Measurements from ENCODE around the gene SORCS3. TPM values are rescaled to one million over a fixed set of nuclear protein-coding genes. Genes with fewer than 3 reads are reported as not detected.

The SORCS3 gene
- total and polyA plus RNA-seq, 4 donors = 0.93 TPM; not detected in 3

GRCh38 chr10:105284476-105285215 lies 643.6 kb downstream of the SORCS3 start (continued):
- TF ChIP-seq, protein P1, sequence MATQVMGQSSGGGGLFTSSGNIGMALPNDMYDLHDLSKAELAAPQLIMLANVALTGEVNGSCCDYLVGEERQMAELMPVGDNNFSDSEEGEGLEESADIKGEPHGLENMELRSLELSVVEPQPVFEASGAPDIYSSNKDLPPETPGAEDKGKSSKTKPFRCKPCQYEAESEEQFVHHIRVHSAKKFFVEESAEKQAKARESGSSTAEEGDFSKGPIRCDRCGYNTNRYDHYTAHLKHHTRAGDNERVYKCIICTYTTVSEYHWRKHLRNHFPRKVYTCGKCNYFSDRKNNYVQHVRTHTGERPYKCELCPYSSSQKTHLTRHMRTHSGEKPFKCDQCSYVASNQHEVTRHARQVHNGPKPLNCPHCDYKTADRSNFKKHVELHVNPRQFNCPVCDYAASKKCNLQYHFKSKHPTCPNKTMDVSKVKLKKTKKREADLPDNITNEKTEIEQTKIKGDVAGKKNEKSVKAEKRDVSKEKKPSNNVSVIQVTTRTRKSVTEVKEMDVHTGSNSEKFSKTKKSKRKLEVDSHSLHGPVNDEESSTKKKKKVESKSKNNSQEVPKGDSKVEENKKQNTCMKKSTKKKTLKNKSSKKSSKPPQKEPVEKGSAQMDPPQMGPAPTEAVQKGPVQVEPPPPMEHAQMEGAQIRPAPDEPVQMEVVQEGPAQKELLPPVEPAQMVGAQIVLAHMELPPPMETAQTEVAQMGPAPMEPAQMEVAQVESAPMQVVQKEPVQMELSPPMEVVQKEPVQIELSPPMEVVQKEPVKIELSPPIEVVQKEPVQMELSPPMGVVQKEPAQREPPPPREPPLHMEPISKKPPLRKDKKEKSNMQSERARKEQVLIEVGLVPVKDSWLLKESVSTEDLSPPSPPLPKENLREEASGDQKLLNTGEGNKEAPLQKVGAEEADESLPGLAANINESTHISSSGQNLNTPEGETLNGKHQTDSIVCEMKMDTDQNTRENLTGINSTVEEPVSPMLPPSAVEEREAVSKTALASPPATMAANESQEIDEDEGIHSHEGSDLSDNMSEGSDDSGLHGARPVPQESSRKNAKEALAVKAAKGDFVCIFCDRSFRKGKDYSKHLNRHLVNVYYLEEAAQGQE (IDR thresholded peaks at IDR 0.05) = no peak
- no peak for TF ChIP-seq EGR1 (IDR thresholded peaks at IDR 0.05; ENCODE audit: low read depth in 2 of 2)
- no peak for TF ChIP-seq TAF1 (conservative IDR thresholded peaks at IDR 0.05)
- no peak for TF ChIP-seq RXRA (IDR thresholded peaks at IDR 0.05)
- TF ChIP-seq FOXA2 (IDR thresholded peaks at IDR 0.05) = no peak
- TF ChIP-seq, protein P2, sequence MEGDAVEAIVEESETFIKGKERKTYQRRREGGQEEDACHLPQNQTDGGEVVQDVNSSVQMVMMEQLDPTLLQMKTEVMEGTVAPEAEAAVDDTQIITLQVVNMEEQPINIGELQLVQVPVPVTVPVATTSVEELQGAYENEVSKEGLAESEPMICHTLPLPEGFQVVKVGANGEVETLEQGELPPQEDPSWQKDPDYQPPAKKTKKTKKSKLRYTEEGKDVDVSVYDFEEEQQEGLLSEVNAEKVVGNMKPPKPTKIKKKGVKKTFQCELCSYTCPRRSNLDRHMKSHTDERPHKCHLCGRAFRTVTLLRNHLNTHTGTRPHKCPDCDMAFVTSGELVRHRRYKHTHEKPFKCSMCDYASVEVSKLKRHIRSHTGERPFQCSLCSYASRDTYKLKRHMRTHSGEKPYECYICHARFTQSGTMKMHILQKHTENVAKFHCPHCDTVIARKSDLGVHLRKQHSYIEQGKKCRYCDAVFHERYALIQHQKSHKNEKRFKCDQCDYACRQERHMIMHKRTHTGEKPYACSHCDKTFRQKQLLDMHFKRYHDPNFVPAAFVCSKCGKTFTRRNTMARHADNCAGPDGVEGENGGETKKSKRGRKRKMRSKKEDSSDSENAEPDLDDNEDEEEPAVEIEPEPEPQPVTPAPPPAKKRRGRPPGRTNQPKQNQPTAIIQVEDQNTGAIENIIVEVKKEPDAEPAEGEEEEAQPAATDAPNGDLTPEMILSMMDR (IDR thresholded peaks at IDR 0.05; ENCODE audit: low read depth, low read length, missing input control) = no peak
- no peak for TF ChIP-seq SP1 (IDR thresholded peaks at IDR 0.05)
- TF ChIP-seq RAD21 (IDR thresholded peaks at IDR 0.05) = no peak

GRCh38 chr10:105288026-105288425 lies 646.9 kb downstream of the SORCS3 start:
- Histone ChIP-seq H3K4me1 (ENCODE audit: control insufficient read depth in 4 of 4, insufficient read depth in 4 of 4, low read length in 3 of 4) (no peaks in the 10 kb centered on the region), H3K9me3 (ENCODE audit: control insufficient read depth in 4 of 4, low read length in 3 of 4) (no peaks in the 10 kb centered on the region), H3K9ac (ENCODE audit: low read depth in 1 of 2, low read length in 2 of 2) (no peak overlapping the region), H3K4me3 (ENCODE audit: low read depth in 1 of 3, low read length in 3 of 3) (no peak overlapping the region), H3K27me3 (ENCODE audit: control insufficient read depth in 4 of 4, insufficient read depth in 4 of 4, low read length in 3 of 4) (no peaks in the 10 kb centered on the region), H3K36me3 (ENCODE audit: control insufficient read depth in 4 of 4, insufficient read depth in 3 of 4, low read depth in 1 of 4, low read length in 3 of 4) (no peaks in the 10 kb centered on the region), H3K27ac (ENCODE audit: low read depth in 1 of 2, low read length in 2 of 2) (no peak overlapping the region)
- WGBS = 77% methylated on average over 2 of the region's 2 CpGs
- DNase-seq (ENCODE audit: low spot score) = no peak
- no peak for TF ChIP-seq TAF1 (conservative IDR thresholded peaks at IDR 0.05)
- TF ChIP-seq FOXA2 (IDR thresholded peaks at IDR 0.05) = no peak
- no peak for TF ChIP-seq EGR1 (IDR thresholded peaks at IDR 0.05; ENCODE audit: low read depth in 2 of 2)
- no peak for TF ChIP-seq HNF4A (conservative IDR thresholded peaks at IDR 0.05)

GRCh38 chr10:105288613-105289012 lies 647.5 kb downstream of the SORCS3 start:
- Histone ChIP-seq H3K27ac (ENCODE audit: low read depth in 1 of 2, low read length in 2 of 2) (no peak overlapping the region), H3K4me1 (ENCODE audit: control insufficient read depth in 4 of 4, insufficient read depth in 4 of 4, low read length in 3 of 4) (no peaks in the 10 kb centered on the region), H3K9ac (ENCODE audit: low read depth in 1 of 2, low read length in 2 of 2) (no peak overlapping the region), H3K9me3 (ENCODE audit: control insufficient read depth in 4 of 4, low read length in 3 of 4) (no peaks in the 10 kb centered on the region), H3K4me3 (ENCODE audit: low read depth in 1 of 3, low read length in 3 of 3) (no peak overlapping the region), H3K36me3 (ENCODE audit: control insufficient read depth in 4 of 4, insufficient read depth in 3 of 4, low read depth in 1 of 4, low read length in 3 of 4) (no peaks in the 10 kb centered on the region), H3K27me3 (ENCODE audit: control insufficient read depth in 4 of 4, insufficient read depth in 4 of 4, low read length in 3 of 4) (no peaks in the 10 kb centered on the region)
- no peak for TF ChIP-seq FOXA1 (IDR thresholded peaks at IDR 0.05)
- no peak for TF ChIP-seq HNF4G (IDR thresholded peaks at IDR 0.05)
- TF ChIP-seq GABPA (IDR thresholded peaks at IDR 0.05 in 1 of 2, conservative IDR thresholded peaks at IDR 0.05 in 1 of 2) = no peak
- TF ChIP-seq SP1 (IDR thresholded peaks at IDR 0.05) = no peak
- no peak for TF ChIP-seq TAF1 (conservative IDR thresholded peaks at IDR 0.05)
- no peak for TF ChIP-seq FOXA2 (IDR thresholded peaks at IDR 0.05)
- TF ChIP-seq RAD21 (IDR thresholded peaks at IDR 0.05) = no peak
- TF ChIP-seq, protein P2 (IDR thresholded peaks at IDR 0.05; ENCODE audit: low read depth, low read length, missing input control) = no peak
- TF ChIP-seq, protein P3, sequence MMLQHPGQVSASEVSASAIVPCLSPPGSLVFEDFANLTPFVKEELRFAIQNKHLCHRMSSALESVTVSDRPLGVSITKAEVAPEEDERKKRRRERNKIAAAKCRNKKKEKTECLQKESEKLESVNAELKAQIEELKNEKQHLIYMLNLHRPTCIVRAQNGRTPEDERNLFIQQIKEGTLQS (IDR thresholded peaks at IDR 0.05) = no peak
- no peak for TF ChIP-seq RXRA (IDR thresholded peaks at IDR 0.05)
- TF ChIP-seq HNF4A (conservative IDR thresholded peaks at IDR 0.05) = no peak
- TF ChIP-seq YY1 (IDR thresholded peaks at IDR 0.05) = no peak
- TF ChIP-seq NR2F2 (IDR thresholded peaks at IDR 0.05) = no peak
- no peak for TF ChIP-seq JUND (IDR thresholded peaks at IDR 0.05)
- TF ChIP-seq, protein P1 (IDR thresholded peaks at IDR 0.05) = no peak
- no peak for TF ChIP-seq MAX (IDR thresholded peaks at IDR 0.05)
- no peak for TF ChIP-seq EGR1 (IDR thresholded peaks at IDR 0.05; ENCODE audit: low read depth in 2 of 2)
- no peak for DNase-seq (ENCODE audit: low spot score)
